Right lobe of liver (tissue), 6 donors: ENCODE data around the gene SUGCT. TPM values are rescaled to one million over a fixed set of nuclear protein-coding genes. Genes with fewer than 3 reads are reported as not detected.

Experiments used
- ATAC-seq, 4 donors: fragments of 200-7000 bp; cut with Tn5 transposase; one replicate each; pipeline ENCODE4 v1.9.1; 2020; ENCODE audit warnings: mild to moderate bottlenecking in 4 of 4, moderate library complexity in 4 of 4
- DNase-seq, 3 donors: peaks; one replicate each; pipeline ENCODE4 v3.0.0-alpha.2; 2020
- H3K27ac ChIP-seq, 3 donors: fragments of 200-600 bp; one replicate each; pipeline ENCODE4 v1.8.0; 2022
- H3K27me3 ChIP-seq, 2 donors: fragments of 200-600 bp; one replicate each; pipeline ENCODE4 v1.8.0; 2022
- H3K36me3 ChIP-seq, 4 donors: fragments of 200-600 bp; sonication (generic) in 1 of 4; one replicate each; pipeline versions ENCODE4 v1.5.1 to v1.8.0; 2017 to 2022; ENCODE audit warnings: control low read depth in 1 of 4
- H3K4me1 ChIP-seq, 4 donors: fragments of 200-600 bp; sonication (generic) in 1 of 4; one replicate each; pipeline versions ENCODE4 v1.5.1 to v1.8.0; 2017 to 2022; ENCODE audit warnings: control low read depth in 1 of 4
- H3K4me3 ChIP-seq, 3 donors: fragments of 200-600 bp; one replicate each; pipeline ENCODE4 v1.8.0; 2022
- H3K9me3 ChIP-seq, 4 donors: fragments of 200-600 bp; sonication (generic) in 1 of 4; one replicate each; pipeline versions ENCODE4 v1.5.1 to v1.8.0; 2017 to 2022; ENCODE audit warnings: control low read depth in 1 of 4
- CTCF ChIP-seq, 4 donors: fragments of 200-600 bp in 3 of 4; fragments of 450-650 bp in 1 of 4; IDR thresholded peaks; one replicate each; pipeline versions ENCODE4 v1.5.1 to v1.8.0; 2016 to 2022; ENCODE audit warnings: antibody characterized with exemption in 4 of 4, mild to moderate bottlenecking in 2 of 4
- POLR2A ChIP-seq: fragments of 450-650 bp; IDR thresholded peaks from one replicate; pipeline ENCODE4 v1.6.1; 2017; ENCODE audit warnings: antibody characterized with exemption, mild to moderate bottlenecking
- WGBS: methylation state at CpG from one replicate; pipeline ENCODE4 v1.1.6; 2018; ENCODE audit warnings: low coverage, low lambda C conversion rate; ENCODE audit not compliant: insufficient coverage; ENCODE audit errors: missing lambda C conversion rate; 5-methylcytosine and 5-hydroxymethylcytosine counted together
- intact Hi-C, 2 donors: fragments of 100-400 bp; cut with DNase I; formaldehyde crosslinking; loops; one replicate each; pipeline versions ENCODE4 v1.11.2 to v1.14.1; 2022
- total RNA-seq, 6 experiments: library from RNA; depleted of rRNA in 2 of 6; stranded (reverse); fragments of >200 nt in 2 of 6; fragmentation: NEBNext Ultra II Directional in 3 of 6; extraction: Animal tissue kit (Norgen Biotek cat#: 25700) in 3 of 6; gene quantifications; one replicate each; pipeline versions ENCODE4 v1.1.0 to v1.2.4, GENCODE V29; 2016 to 2023
- donor health status: DM: no; HTN: yes; CAD: no.
- donor health status: DM: no; HTN: no; CAD: no.
- donor health status: DM: no; HTN: no; CAD: no.
- donor health status: DM: no; HTN: yes; CAD: no.
- donor health status: DM: no; HTN: yes; CAD: no.

SUGCT gene
- total RNA-seq, 6 experiments from 2014 or later: 10.1 to 21.0 (median 14.2) TPM

GRCh38 chr7:40715053-40715430 lies 580.2 kb downstream of the SUGCT start:
- no peak for TF ChIP-seq POLR2A
- no peak for TF ChIP-seq CTCF (IDR thresholded peaks at IDR 0.05)
- ATAC-seq: no peak
- WGBS: 87% methylated on average over 3 of the region's 3 CpGs
- Histone ChIP-seq H3K4me3 (no peak overlapping the region), H3K4me1 (no peaks in the 10 kb centered on the region), H3K9me3 (no peaks in the 10 kb centered on the region), H3K27ac (no peak overlapping the region), H3K27me3 (no peaks in the 10 kb centered on the region), H3K36me3 (no peaks in the 10 kb centered on the region)
- no peak for DNase-seq
- intact Hi-C loops: no loop called here

DNA sequence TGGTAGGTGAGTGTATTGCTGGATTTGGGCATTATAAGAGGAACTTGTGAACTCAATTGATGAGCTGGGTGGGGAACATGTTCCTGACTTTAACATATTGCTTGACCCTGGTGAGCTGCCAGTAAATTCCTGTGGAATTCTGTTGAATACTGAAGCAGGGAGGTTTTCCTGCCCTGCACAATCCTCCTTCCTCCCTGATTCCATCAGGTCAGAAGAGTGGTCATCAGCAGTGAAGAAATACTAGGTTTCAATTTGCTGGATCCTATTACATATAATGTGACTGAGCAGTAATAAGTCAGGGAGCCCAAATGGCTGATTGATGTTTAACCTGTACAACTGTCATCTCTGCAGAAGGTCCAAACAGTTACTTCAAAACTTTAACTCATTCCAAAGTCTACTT lies 581.2 kb downstream of the SUGCT start:
- Histone ChIP-seq H3K27ac (no peak overlapping the region), H3K27me3 (no peaks in the 10 kb centered on the region), H3K36me3 (no peaks in the 10 kb centered on the region), H3K4me3 (no peak overlapping the region), H3K4me1 (no peaks in the 10 kb centered on the region), H3K9me3 (no peaks in the 10 kb centered on the region)
- DNase-seq: no peak
- intact Hi-C loops: no loop called here
- no peak for TF ChIP-seq POLR2A
- TF ChIP-seq CTCF (IDR thresholded peaks at IDR 0.05): no peak
- peak; percentile 17 to 78 (median 48) for ATAC-seq

- Histone ChIP-seq H3K27ac (no peak overlapping the region), H3K4me1 (no peaks in the 10 kb centered on the region), H3K36me3 (no peaks in the 10 kb centered on the region), H3K4me3 (no peak overlapping the region), H3K27me3 (no peaks in the 10 kb centered on the region), H3K9me3 (no peaks in the 10 kb centered on the region)
- DNase-seq: peak in 2 of 3 donors; percentile 24 to 61
- intact Hi-C loops: no loop called here
- ATAC-seq: peak in 3 of 4 donors; percentile 58 to 90 (median 59)
- TF ChIP-seq CTCF (IDR thresholded peaks at IDR 0.05) (no peak), POLR2A (no peak)
- 38% methylated on average over 6 of the region's 9 CpGs for WGBS
Measured at GRCh38 chr7:40717242-40717641, 582.4 kb downstream of the SUGCT start.

DNA sequence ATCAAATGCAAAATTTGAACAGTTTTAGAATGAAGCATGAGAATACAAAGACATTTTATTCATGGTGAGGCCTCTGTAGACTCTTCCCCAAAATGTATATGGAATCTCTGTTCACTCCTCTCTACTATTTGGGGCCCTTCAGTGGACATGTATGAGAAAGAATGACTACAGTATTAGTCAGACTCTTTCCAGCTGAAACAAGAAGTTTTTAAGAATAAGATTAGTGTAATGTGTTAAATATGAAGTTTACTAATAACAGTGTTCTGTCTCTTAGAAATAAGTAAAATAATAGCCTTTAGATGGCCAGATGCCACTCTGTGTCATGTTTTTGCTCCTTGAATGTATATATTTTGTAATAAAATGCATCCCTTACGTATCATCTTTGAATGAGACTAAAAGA lies 585.6 kb downstream of the SUGCT start:
- no peaks in the 10 kb centered on the region for H3K4me1 ChIP-seq
- intact Hi-C loops: no loop called here
- TF ChIP-seq POLR2A (no peak), CTCF (IDR thresholded peaks at IDR 0.05) (no peak)
- DNase-seq (no peak), ATAC-seq (no peak)
- no peaks in the 10 kb centered on the region for H3K36me3 ChIP-seq
- 92% methylated on average over 1 of the region's 1 CpG for WGBS
- H3K9me3 ChIP-seq: no peaks in the 10 kb centered on the region
- no peak overlapping the region for H3K27ac ChIP-seq
- H3K4me3 ChIP-seq: no peak overlapping the region
- H3K27me3 ChIP-seq: no peaks in the 10 kb centered on the region

DNA sequence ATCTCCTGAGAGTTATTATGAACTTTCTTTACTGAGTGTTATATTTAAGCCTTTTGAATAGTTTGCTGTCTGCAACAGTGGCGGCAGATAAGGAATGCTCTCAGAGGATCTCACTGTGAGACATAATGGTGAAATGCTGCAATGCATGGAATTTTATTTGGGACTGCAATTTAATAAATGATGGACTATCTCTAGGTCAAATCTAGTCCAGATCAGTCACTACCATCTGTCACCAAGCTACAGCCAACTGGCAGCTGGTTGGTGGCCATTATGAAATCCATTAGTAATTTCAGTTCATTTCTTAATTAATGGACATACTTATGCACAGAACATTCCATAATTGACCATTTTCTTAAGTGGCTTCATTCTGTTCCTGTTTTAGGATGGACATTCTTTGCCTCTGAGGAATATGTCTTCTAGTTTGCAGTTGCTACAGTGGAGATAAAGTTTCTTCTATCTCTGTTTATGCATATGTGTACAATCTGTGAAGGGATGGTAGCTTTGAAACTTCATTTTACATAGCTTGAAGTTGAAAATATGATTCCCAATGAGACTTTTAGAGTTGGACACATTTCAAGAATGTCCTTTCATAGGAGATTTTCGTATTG lies 586.6 kb downstream of the SUGCT start:
- Histone ChIP-seq H3K27ac (no peak overlapping the region), H3K27me3 (no peaks in the 10 kb centered on the region), H3K36me3 (no peaks in the 10 kb centered on the region), H3K4me3 (no peak overlapping the region), H3K9me3 (no peaks in the 10 kb centered on the region), H3K4me1 (no peaks in the 10 kb centered on the region)
- no peak for TF ChIP-seq CTCF (IDR thresholded peaks at IDR 0.05)
- TF ChIP-seq POLR2A: no peak
- DNase-seq: no peak
- intact Hi-C loops: no loop called here
- no peak for ATAC-seq
- 82% methylated on average over 2 of the region's 2 CpGs for WGBS
